WTC11 (cell line): ENCODE measurements around the gene CXCL12. TPM values are rescaled to one million over a fixed set of nuclear protein-coding genes. Genes with fewer than 3 reads are reported as not detected.

Source experiments
- ATAC-seq: fragments of 200-7000 bp; cut with Tn5 transposase; 2 replicates; pipeline ENCODE4 v1.10.0; 2021; ENCODE audit warnings: mild to moderate bottlenecking, moderate library complexity
- Bru-seq: library from RNA; stranded (reverse); fragments of 400-500 nt; gene quantifications from one replicate; lab custom pipeline; 2021; lab: Mats Ljungman, UMichigan
- CTCF ChIA-PET: fragments of 300-600 bp; sonication (Branson Sonifier 250); formaldehyde crosslinking; loops from one replicate; lab custom pipeline; 2021; ENCODE audit warnings: antibody characterized with exemption; lab: Charles Lee
- POLR2A ChIA-PET: fragments of 350-600 bp; sonication (Branson Sonifier 250); formaldehyde crosslinking; loops from one replicate; lab custom pipeline; 2021; ENCODE audit warnings: antibody characterized with exemption; lab: Charles Lee
- DNase-seq: peaks from one replicate; pipeline ENCODE4 v3.0.0; 2021; ENCODE audit warnings: low spot score
- H3K27ac Mint-ChIP-seq: 2 replicates; pipeline ENCODE4 v1.8.0; 2021; ENCODE audit warnings: mixed read lengths
- H3K27me3 Mint-ChIP-seq: 2 replicates; pipeline ENCODE4 v1.8.0; 2021; ENCODE audit warnings: low read depth, mild to moderate bottlenecking, moderate library complexity, mixed read lengths
- H3K36me3 Mint-ChIP-seq: 2 replicates; pipeline ENCODE4 v1.8.0; 2021; ENCODE audit warnings: mixed read lengths
- H3K4me1 Mint-ChIP-seq: 2 replicates; pipeline ENCODE4 v1.8.0; 2022; ENCODE audit warnings: mixed read lengths
- H3K4me3 Mint-ChIP-seq: 2 replicates; pipeline ENCODE4 v1.8.0; 2021; ENCODE audit warnings: mild to moderate bottlenecking, moderate library complexity, mixed read lengths
- H3K9me3 Mint-ChIP-seq: 2 replicates; pipeline ENCODE4 v1.8.0; 2021; ENCODE audit warnings: mixed read lengths
- CREM ChIP-seq: sonication (generic); formaldehyde crosslinking; IDR thresholded peaks from 2 replicates; pipeline ENCODE4 v1.8.1; 2022; ENCODE audit warnings: mild to moderate bottlenecking, missing genetic modification reagents, moderate library complexity
- CTCF ChIP-seq: fragments of 200-600 bp; IDR thresholded peaks from 2 replicates; pipeline ENCODE4 v1.8.0; 2022; ENCODE audit warnings: antibody characterized with exemption
- E2F4 ChIP-seq: sonication (generic); formaldehyde crosslinking; IDR thresholded peaks from 2 replicates; pipeline ENCODE4 v1.8.1; 2022; ENCODE audit warnings: low read depth, mild to moderate bottlenecking, moderate library complexity, missing genetic modification reagents, borderline replicate concordance
- E2F5 ChIP-seq: sonication (generic); formaldehyde crosslinking; IDR thresholded peaks from 2 replicates; pipeline ENCODE4 v1.8.1; 2022; ENCODE audit warnings: mild to moderate bottlenecking, moderate library complexity, missing genetic modification reagents
- EMX1 ChIP-seq: fragments of 250-450 bp; sonication (Bioruptor Pico); IDR thresholded peaks from 2 replicates; pipeline ENCODE4 v1.8.0; 2021; ENCODE audit warnings: mild to moderate bottlenecking
- NR2C2 ChIP-seq: sonication (generic); formaldehyde crosslinking; IDR thresholded peaks from 2 replicates; pipeline ENCODE4 v1.8.0; 2022; ENCODE audit warnings: mild to moderate bottlenecking, missing genetic modification reagents
- PREB ChIP-seq: sonication (generic); formaldehyde crosslinking; IDR thresholded peaks from 2 replicates; pipeline ENCODE4 v1.8.1; 2022; ENCODE audit warnings: mild to moderate bottlenecking, missing genetic modification reagents, moderate library complexity, borderline replicate concordance
- SMAD4 ChIP-seq: sonication (generic); formaldehyde crosslinking; IDR thresholded peaks from 2 replicates; pipeline ENCODE4 v1.8.0; 2022; ENCODE audit warnings: mild to moderate bottlenecking, missing genetic modification reagents
- TCF7 ChIP-seq: sonication (generic); formaldehyde crosslinking; IDR thresholded peaks from 2 replicates; pipeline ENCODE4 v1.8.0; 2022; ENCODE audit warnings: mild to moderate bottlenecking, low read depth, missing genetic modification reagents, moderate library complexity
- TEAD1 ChIP-seq: sonication (generic); formaldehyde crosslinking; IDR thresholded peaks from 2 replicates; pipeline ENCODE4 v1.8.0; 2022; ENCODE audit warnings: mild to moderate bottlenecking, missing genetic modification reagents
- TP53 ChIP-seq: sonication (generic); formaldehyde crosslinking; IDR thresholded peaks from 2 replicates; pipeline ENCODE4 v1.8.1; 2023; ENCODE audit warnings: mild to moderate bottlenecking, missing genetic modification reagents
- ZBTB21 ChIP-seq: sonication (generic); formaldehyde crosslinking; IDR thresholded peaks from 2 replicates; pipeline ENCODE4 v1.8.1; 2023; ENCODE audit warnings: mild to moderate bottlenecking, missing genetic modification reagents, borderline replicate concordance
- ZNF263 ChIP-seq: sonication (generic); formaldehyde crosslinking; IDR thresholded peaks from 2 replicates; pipeline ENCODE4 v1.8.1; 2022; ENCODE audit warnings: low read depth, mild to moderate bottlenecking, moderate library complexity, missing genetic modification reagents
- ZNF396 ChIP-seq: fragments of 250-450 bp; sonication (Bioruptor Pico); IDR thresholded peaks from 2 replicates; pipeline ENCODE4 v1.8.0; 2021; ENCODE audit warnings: mild to moderate bottlenecking, moderate library complexity, borderline replicate concordance
- ZNF512 ChIP-seq: sonication (generic); formaldehyde crosslinking; IDR thresholded peaks from 2 replicates; pipeline ENCODE4 v1.8.1; 2022; ENCODE audit warnings: missing genetic modification reagents, borderline replicate concordance
- ZNF532 ChIP-seq: fragments of 250-450 bp; sonication (Bioruptor Pico); IDR thresholded peaks from 2 replicates; pipeline ENCODE4 v1.9.0; 2021; ENCODE audit warnings: mild to moderate bottlenecking, borderline replicate concordance
- ZNF671 ChIP-seq: fragments of 250-450 bp; sonication (Bioruptor Pico); IDR thresholded peaks from 2 replicates; pipeline ENCODE4 v1.8.0; 2021; ENCODE audit warnings: mild to moderate bottlenecking
- ZSCAN18 ChIP-seq: fragments of 250-450 bp; sonication (Bioruptor Pico); IDR thresholded peaks from 2 replicates; pipeline ENCODE4 v2.1.2; 2022; ENCODE audit warnings: mild to moderate bottlenecking, moderate library complexity
- long read RNA-seq, 3 experiments: library from RNA in 1 of 3; library from capped mRNA in 1 of 3; library from polyadenylated mRNA in 1 of 3; unstranded in 2 of 3; stranded (forward) in 1 of 3; transcript quantifications; one replicate each; pipeline ENCODE4 v2.0.0, GENCODE V29; 2021
- total RNA-seq: library from RNA; stranded (reverse); gene quantifications from 3 replicates; pipeline ENCODE4 v1.2.3, GENCODE V29; 2021

Gene CXCL12
- 52.4 to 64.3 TPM (median 59.6 TPM) in 3 replicates for total RNA-seq
- Bru-seq, nascent RNA: percentile 94 among the genes with signal in this experiment
- long read RNA-seq, experiment 1, transcript CXCL12-203 (4 exons, 3,532 nt): minor isoform, 29 of 136 reads
- long read RNA-seq, experiment 1, transcript CXCL12-202 (4 exons, 470 nt): minor isoform, 6 of 136 reads
- long read RNA-seq, experiment 1, transcript CXCL12-201 (3 exons, 1,857 nt): major isoform, 64 of 136 reads
- long read RNA-seq, experiment 1, partial matches to known transcripts: 1 of 136 reads
- long read RNA-seq, experiment 1, other reads (novel, unspliced or antisense): 32 of 136 reads
- long read RNA-seq, experiment 2, transcript CXCL12-203 (4 exons, 3,532 nt): minor isoform, 10 of 96 reads
- long read RNA-seq, experiment 2, transcript CXCL12-201 (3 exons, 1,857 nt): major isoform, 42 of 96 reads
- long read RNA-seq, experiment 2, partial matches to known transcripts: 2 of 96 reads
- long read RNA-seq, experiment 2, other reads (novel, unspliced or antisense): 39 of 96 reads
- long read RNA-seq, experiment 3, partial matches to known transcripts: 0 of 7 reads
- long read RNA-seq, experiment 3, other reads (novel, unspliced or antisense): 7 of 7 reads

- POLR2A ChIA-PET: interaction anchor here (0.9 to 1.6 kb wide), 4 partner anchors 13 to 32 kb away, joined by 3 to 4 read pairs (median 3); no protein-coding TSS in a partner anchor
- CTCF ChIA-PET: interaction anchor here (0.6 to 3.1 kb wide), 19 partner anchors 13 to 695 kb away, joined by 3 to 52 read pairs (median 12); no protein-coding TSS in a partner anchor
Measured at GRCh38 chr10:44385026-44385695, at the start of gene CXCL12. Gene CXCL12 (minus strand): TSS chr10:44385097. CDS start chr10:44385005, 92 bp downstream.

GRCh38 chr10:44427479-44427878 lies 42.6 kb upstream of the CXCL12 start:
- peaks cover 6% of the 10 kb centered on the region; the same call in 1 of the 2 replicates for H3K27me3 Mint-ChIP-seq
- no peak overlapping the region for H3K4me3 Mint-ChIP-seq
- ATAC-seq (no peak), DNase-seq (no peak)
- POLR2A ChIA-PET: no interaction called here
- peaks cover 56% of the 10 kb centered on the region for H3K9me3 Mint-ChIP-seq
- H3K36me3 Mint-ChIP-seq: peaks cover 26% of the 10 kb centered on the region
- peaks cover 4% of the 10 kb centered on the region for H3K4me1 Mint-ChIP-seq
- no peak overlapping the region for H3K27ac Mint-ChIP-seq
- CTCF ChIA-PET: no interaction called here
- no peak for TF ChIP-seq EMX1 (CRISPR knock-in tag)
- no peak for TF ChIP-seq ZNF532
- no peak for TF ChIP-seq TCF7 (CRISPR knock-in tag)
- TF ChIP-seq ZNF671 (CRISPR knock-in tag): no peak
- TF ChIP-seq ZSCAN18 (CRISPR knock-in tag): no peak
- TF ChIP-seq ZNF512 (CRISPR knock-in tag): no peak
- TF ChIP-seq TEAD1 (CRISPR knock-in tag): no peak
- no peak for TF ChIP-seq CTCF
- TF ChIP-seq SMAD4 (CRISPR knock-in tag): no peak
- no peak for TF ChIP-seq NR2C2
- TF ChIP-seq ZBTB21 (CRISPR knock-in tag): no peak
- no peak for TF ChIP-seq PREB (CRISPR knock-in tag)

More at GRCh38 chr10:44385026-44385695, at the start of gene CXCL12:
- ATAC-seq: peak; percentile 28
- peak; percentile 78 for DNase-seq
- H3K27me3 Mint-ChIP-seq: peaks cover 25% of the 10 kb centered on the region
- peaks cover 40% of the 10 kb centered on the region for H3K4me1 Mint-ChIP-seq
- peaks cover 8% of the 10 kb centered on the region for H3K36me3 Mint-ChIP-seq
- TF ChIP-seq ZNF263 (CRISPR knock-in tag) (0 out of 2 replicates have a peak, but pooled peaks have one; percentile 14), TP53 (CRISPR knock-in tag) (no peak), E2F4 (no peak), CREM (0 out of 2 replicates have a peak, but pooled peaks have one; percentile 33), ZNF396 (no peak), E2F5 (CRISPR knock-in tag) (0 out of 2 replicates have a peak, but pooled peaks have one; percentile 49)
- H3K9me3 Mint-ChIP-seq: no peaks in the 10 kb centered on the region
- H3K4me3 Mint-ChIP-seq: peak within 1 kb of the TSS; percentile 83
- no peak within 1 kb of the TSS; the same call in 1 of the 2 replicates for H3K27ac Mint-ChIP-seq
